ENCODE data around the gene CTXN3.
"Not testable (repeated sequence)": the region's sequence is repeated elsewhere in the genome, so short reads cannot be mapped to it uniquely, and the experiment has no call there.

Gene CTXN3

DNA sequence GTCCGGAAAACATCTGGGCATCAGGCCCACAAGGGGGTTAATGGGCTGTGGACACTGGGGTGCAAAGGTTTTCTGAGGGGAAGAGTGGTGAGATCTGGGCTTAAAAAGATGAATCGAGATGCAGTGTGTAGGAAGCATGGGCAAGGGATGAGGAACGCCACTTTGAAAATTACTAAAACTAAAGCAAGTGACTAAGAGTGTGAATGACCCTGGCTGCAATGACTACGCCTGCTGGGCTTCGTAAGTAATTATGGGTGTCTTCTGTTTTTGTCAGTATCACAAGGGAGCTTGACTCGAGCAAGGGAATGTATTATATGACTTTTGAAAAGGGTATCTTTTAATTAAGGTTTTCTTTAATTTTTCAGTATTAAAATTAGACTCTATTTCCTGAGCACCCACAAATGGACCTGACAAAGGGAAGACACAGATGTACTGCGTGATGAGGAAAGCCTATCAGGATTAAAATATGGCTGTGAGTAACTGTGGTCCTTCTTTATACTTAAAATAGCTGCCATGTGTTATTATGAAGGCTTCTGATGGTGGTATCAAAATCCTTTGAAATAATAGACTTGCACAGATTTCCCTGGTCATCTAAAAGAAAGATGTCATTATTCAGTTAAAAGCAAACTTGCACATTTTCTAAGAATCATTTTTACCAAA is 4.2 kb downstream of the CTXN3 start:
- Histone ChIP-seq H3K27ac (ENCODE audit: low read length) (no peak overlapping the region), H3K9me3 (ENCODE audit: control insufficient read depth in 1 of 2, low read length in 2 of 2) (no peaks in the 10 kb centered on the region), H3K4me3 (ENCODE audit: low read depth in 1 of 2, low read length in 2 of 2) (no peak overlapping the region), H3K36me3 (ENCODE audit: control insufficient read depth in 1 of 2, insufficient read depth in 2 of 2, low read length in 2 of 2) (no peaks in the 10 kb centered on the region), H3K4me1 (ENCODE audit: control insufficient read depth in 1 of 2, insufficient read depth in 2 of 2, low read length in 2 of 2) (peaks cover 0 to 13% of the 10 kb centered on the region in 2 donors), H3K27me3 (ENCODE audit: low read depth, low read length) (no peaks in the 10 kb centered on the region)

DNA sequence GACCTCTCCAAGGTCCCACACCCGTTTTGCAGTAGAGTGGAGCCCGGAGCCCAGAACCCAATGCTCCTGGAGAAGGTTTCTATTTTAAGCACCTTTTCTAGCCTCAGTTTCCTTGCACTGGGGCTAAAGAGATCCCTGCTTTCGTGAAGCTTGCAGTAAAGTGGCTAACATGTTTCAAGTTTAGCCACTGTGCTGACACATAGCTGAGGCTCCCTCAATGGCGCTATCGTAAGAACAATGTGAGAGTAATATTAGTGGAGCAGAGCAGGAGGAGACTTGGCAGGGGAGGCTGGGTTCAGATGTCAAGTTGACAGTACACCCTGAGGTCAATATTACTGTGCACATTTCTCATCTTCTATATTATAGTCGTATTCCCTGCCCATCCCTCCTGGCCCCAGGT is 7.9 kb downstream of the CTXN3 start:
- no peaks in the 10 kb centered on the region for H3K4me1 ChIP-seq (ENCODE audit: control insufficient read depth in 1 of 2, insufficient read depth in 2 of 2, low read length in 2 of 2)
- no peak overlapping the region for H3K4me3 ChIP-seq (ENCODE audit: low read depth in 1 of 2, low read length in 2 of 2)
- no peaks in the 10 kb centered on the region for H3K27me3 ChIP-seq (ENCODE audit: low read depth, low read length)
- H3K9me3 ChIP-seq (ENCODE audit: control insufficient read depth in 1 of 2, low read length in 2 of 2), result no peaks in the 10 kb centered on the region
- H3K27ac ChIP-seq (ENCODE audit: low read length), result no peak overlapping the region
- no peaks in the 10 kb centered on the region for H3K36me3 ChIP-seq (ENCODE audit: control insufficient read depth in 1 of 2, insufficient read depth in 2 of 2, low read length in 2 of 2)

DNA sequence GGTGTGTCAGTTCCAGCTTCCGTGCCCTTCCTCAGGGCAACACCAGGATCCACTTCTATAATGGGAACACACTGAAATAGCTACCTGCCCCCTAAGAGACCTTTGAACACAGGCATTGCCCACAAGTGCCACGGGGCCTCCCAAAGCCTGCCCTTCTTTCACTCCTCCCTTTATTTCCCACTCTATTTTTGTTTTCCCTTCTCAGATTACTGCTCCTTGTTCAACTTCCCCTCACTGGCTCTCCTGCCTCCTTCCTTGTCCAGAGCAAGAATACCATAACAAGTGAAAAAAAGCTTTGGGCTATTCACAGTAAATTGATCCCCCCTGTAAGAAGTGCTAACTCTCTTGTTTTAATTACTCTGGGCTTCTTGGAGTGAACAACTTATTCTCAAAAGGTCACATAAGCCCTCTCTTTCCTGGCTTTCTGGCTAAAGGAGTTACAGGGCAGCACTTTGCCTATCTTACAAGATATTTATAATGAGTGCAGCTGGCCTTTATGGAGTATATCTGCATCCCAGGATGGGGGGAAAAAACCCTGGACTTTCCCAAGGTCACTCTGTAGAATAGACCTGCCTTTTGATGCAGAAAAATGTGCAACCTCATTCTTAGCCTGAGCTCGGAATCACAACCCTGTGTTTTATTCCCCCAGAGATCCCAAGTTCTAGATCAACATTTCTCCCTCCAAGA is 11.3 kb downstream of the CTXN3 start:
- peaks cover 0 to 4% of the 10 kb centered on the region in 2 donors for H3K4me1 ChIP-seq (ENCODE audit: control insufficient read depth in 1 of 2, insufficient read depth in 2 of 2, low read length in 2 of 2)
- H3K4me3 ChIP-seq (ENCODE audit: low read depth in 1 of 2, low read length in 2 of 2), result no peak overlapping the region
- no peaks in the 10 kb centered on the region for H3K36me3 ChIP-seq (ENCODE audit: control insufficient read depth in 1 of 2, insufficient read depth in 2 of 2, low read length in 2 of 2)
- H3K27me3 ChIP-seq (ENCODE audit: low read depth, low read length), result no peaks in the 10 kb centered on the region
- no peak overlapping the region for H3K27ac ChIP-seq (ENCODE audit: low read length)
- no peaks in the 10 kb centered on the region for H3K9me3 ChIP-seq (ENCODE audit: control insufficient read depth in 1 of 2, low read length in 2 of 2)

DNA sequence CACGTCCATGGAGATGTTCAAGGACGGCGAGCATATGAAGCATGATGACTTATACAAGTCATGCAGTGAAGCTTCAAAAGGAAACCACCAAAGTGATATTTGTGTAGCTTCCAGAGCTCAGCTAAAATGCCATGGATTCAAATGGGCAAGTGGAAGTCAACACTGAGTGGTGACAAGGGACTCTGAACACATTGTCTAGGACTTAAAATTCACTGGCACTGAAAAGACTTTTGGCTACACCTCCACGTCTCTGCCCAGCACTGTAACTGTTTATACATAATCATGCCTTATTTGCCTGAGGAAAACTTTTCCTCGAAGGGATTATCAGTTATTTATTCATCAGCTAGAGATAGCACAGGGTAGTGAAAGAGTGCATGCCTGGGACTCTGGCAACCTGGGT is 15.2 kb downstream of the CTXN3 start:
- no peaks in the 10 kb centered on the region for H3K36me3 ChIP-seq (ENCODE audit: control insufficient read depth in 1 of 2, insufficient read depth in 2 of 2, low read length in 2 of 2)
- H3K27me3 ChIP-seq (ENCODE audit: low read depth, low read length), result no peaks in the 10 kb centered on the region
- H3K4me1 ChIP-seq (ENCODE audit: control insufficient read depth in 1 of 2, insufficient read depth in 2 of 2, low read length in 2 of 2), result peaks cover 0 to 21% of the 10 kb centered on the region in 2 donors
- H3K4me3 ChIP-seq (ENCODE audit: low read depth in 1 of 2, low read length in 2 of 2), result no peak overlapping the region
- H3K9me3 ChIP-seq (ENCODE audit: control insufficient read depth in 1 of 2, low read length in 2 of 2), result no peaks in the 10 kb centered on the region
- no peak overlapping the region for H3K27ac ChIP-seq (ENCODE audit: low read length)

GRCh38 chr5:127665641-127666040 is 16.8 kb downstream of the CTXN3 start:
- Histone ChIP-seq H3K4me1 (ENCODE audit: control insufficient read depth in 1 of 2, insufficient read depth in 2 of 2, low read length in 2 of 2) (peaks cover 0 to 21% of the 10 kb centered on the region in 2 donors), H3K27ac (ENCODE audit: low read length) (no peak overlapping the region), H3K9me3 (ENCODE audit: control insufficient read depth in 1 of 2, low read length in 2 of 2) (no peaks in the 10 kb centered on the region), H3K27me3 (ENCODE audit: low read depth, low read length) (no peaks in the 10 kb centered on the region), H3K36me3 (ENCODE audit: control insufficient read depth in 1 of 2, insufficient read depth in 2 of 2, low read length in 2 of 2) (no peaks in the 10 kb centered on the region), H3K4me3 (ENCODE audit: low read depth in 1 of 2, low read length in 2 of 2) (no peak overlapping the region)

- Histone ChIP-seq H3K27me3 (ENCODE audit: low read depth, low read length) (no peaks in the 10 kb centered on the region), H3K27ac (ENCODE audit: low read length) (no peak overlapping the region), H3K9me3 (ENCODE audit: control insufficient read depth in 1 of 2, low read length in 2 of 2) (no peaks in the 10 kb centered on the region), H3K4me3 (ENCODE audit: low read depth in 1 of 2, low read length in 2 of 2) (no peak overlapping the region), H3K36me3 (ENCODE audit: control insufficient read depth in 1 of 2, insufficient read depth in 2 of 2, low read length in 2 of 2) (no peaks in the 10 kb centered on the region), H3K4me1 (ENCODE audit: control insufficient read depth in 1 of 2, insufficient read depth in 2 of 2, low read length in 2 of 2) (peaks cover 0 to 21% of the 10 kb centered on the region in 2 donors)
These were observed 17.3 kb downstream of the CTXN3 start for GRCh38 chr5:127666043-127666716.

GRCh38 chr5:127667926-127668325 is 19.0 kb downstream of the CTXN3 start:
- Histone ChIP-seq H3K27me3 (ENCODE audit: low read depth, low read length) (no peaks in the 10 kb centered on the region), H3K9me3 (ENCODE audit: control insufficient read depth in 1 of 2, low read length in 2 of 2) (no peaks in the 10 kb centered on the region), H3K4me3 (ENCODE audit: low read depth in 1 of 2, low read length in 2 of 2) (no peak overlapping the region), H3K4me1 (ENCODE audit: control insufficient read depth in 1 of 2, insufficient read depth in 2 of 2, low read length in 2 of 2) (peaks cover 0 to 21% of the 10 kb centered on the region in 2 donors), H3K27ac (ENCODE audit: low read length) (no peak overlapping the region), H3K36me3 (ENCODE audit: control insufficient read depth in 1 of 2, insufficient read depth in 2 of 2, low read length in 2 of 2) (no peaks in the 10 kb centered on the region)

- H3K36me3 ChIP-seq (ENCODE audit: control insufficient read depth in 1 of 2, insufficient read depth in 2 of 2, low read length in 2 of 2), result no peaks in the 10 kb centered on the region
- no peak overlapping the region for H3K27ac ChIP-seq (ENCODE audit: low read length)
- no peaks in the 10 kb centered on the region for H3K9me3 ChIP-seq (ENCODE audit: control insufficient read depth in 1 of 2, low read length in 2 of 2)
These were observed 22.3 kb downstream of the CTXN3 start for GRCh38 chr5:127671218-127671617.

DNA sequence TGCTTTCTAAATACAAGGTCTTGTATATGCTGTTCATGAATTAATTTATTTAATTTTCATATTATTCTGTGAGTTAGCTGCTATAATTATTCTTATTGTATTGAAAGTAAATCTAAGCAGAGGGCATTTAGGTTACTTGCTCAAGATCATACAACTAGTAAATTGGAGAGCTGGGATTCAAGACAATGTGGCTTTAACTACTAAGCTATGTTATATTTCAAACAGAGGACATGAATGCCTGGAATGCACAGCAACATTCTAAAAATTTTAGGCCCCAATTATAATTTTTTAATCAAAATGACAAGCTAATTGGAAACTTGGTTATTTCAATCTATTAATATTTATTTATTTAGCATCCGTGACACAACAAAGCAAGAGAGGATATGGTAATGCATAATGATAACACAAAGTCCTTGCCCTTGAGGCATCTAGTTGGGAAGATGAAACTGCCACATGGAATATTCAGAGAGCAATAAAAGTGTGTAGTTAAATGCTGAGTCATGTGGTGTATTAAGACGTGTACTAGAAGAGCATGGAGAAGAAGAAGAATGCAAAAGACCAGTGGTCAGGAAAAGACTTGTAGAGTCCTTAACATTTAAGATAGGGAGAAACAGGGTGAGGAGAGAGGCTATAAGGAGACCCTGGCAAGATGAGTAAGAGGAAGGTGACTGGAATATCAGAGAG is 24.4 kb downstream of the CTXN3 start:
- Histone ChIP-seq H3K4me1 (ENCODE audit: control insufficient read depth in 1 of 2, insufficient read depth in 2 of 2, low read length in 2 of 2) (peaks cover 0 to 3% of the 10 kb centered on the region in 2 donors), H3K4me3 (ENCODE audit: low read depth in 1 of 2, low read length in 2 of 2) (no peak overlapping the region), H3K27ac (ENCODE audit: low read length) (no peak overlapping the region), H3K9me3 (ENCODE audit: control insufficient read depth in 1 of 2, low read length in 2 of 2) (no peaks in the 10 kb centered on the region), H3K27me3 (ENCODE audit: low read depth, low read length) (no peaks in the 10 kb centered on the region), H3K36me3 (ENCODE audit: control insufficient read depth in 1 of 2, insufficient read depth in 2 of 2, low read length in 2 of 2) (no peaks in the 10 kb centered on the region)

More at GRCh38 chr5:127671218-127671617, 22.3 kb downstream of the CTXN3 start:
- peaks cover 0 to 11% of the 10 kb centered on the region in 2 donors for H3K4me1 ChIP-seq (ENCODE audit: control insufficient read depth in 1 of 2, insufficient read depth in 2 of 2, low read length in 2 of 2)
- no peaks in the 10 kb centered on the region for H3K27me3 ChIP-seq (ENCODE audit: low read depth, low read length)
- H3K4me3 ChIP-seq (ENCODE audit: low read depth in 1 of 2, low read length in 2 of 2), result no peak overlapping the region

DNA sequence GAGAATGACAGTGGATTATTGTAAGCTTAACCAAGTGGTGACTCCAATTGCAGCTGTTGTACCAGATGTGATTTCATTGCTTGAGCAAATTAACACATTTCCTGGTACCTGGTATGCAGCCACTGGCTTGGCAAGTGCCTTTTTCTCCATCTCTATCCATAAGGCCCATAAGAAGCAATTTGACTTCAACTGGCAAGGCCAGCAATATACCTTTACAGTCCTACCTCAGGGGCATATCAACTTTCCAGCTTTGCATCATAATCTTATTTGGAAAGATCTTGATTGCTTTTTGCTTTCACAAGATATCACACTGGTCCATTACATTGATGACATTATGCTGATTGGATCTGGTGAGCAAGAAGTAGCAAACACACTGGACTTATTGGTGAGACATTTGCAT is 28.1 kb downstream of the CTXN3 start:
- H3K9me3 ChIP-seq (ENCODE audit: control insufficient read depth in 1 of 2, low read length in 2 of 2); H3K4me1 ChIP-seq (ENCODE audit: control insufficient read depth in 1 of 2, insufficient read depth in 2 of 2, low read length in 2 of 2); H3K4me3 ChIP-seq (ENCODE audit: low read depth in 1 of 2, low read length in 2 of 2); H3K36me3 ChIP-seq (ENCODE audit: control insufficient read depth in 1 of 2, insufficient read depth in 2 of 2, low read length in 2 of 2); H3K27me3 ChIP-seq (ENCODE audit: low read depth, low read length); H3K27ac ChIP-seq (ENCODE audit: low read length): not testable (repeated sequence)

- not testable (repeated sequence) for H3K27me3 ChIP-seq (ENCODE audit: low read depth, low read length); H3K4me1 ChIP-seq (ENCODE audit: control insufficient read depth in 1 of 2, insufficient read depth in 2 of 2, low read length in 2 of 2); H3K4me3 ChIP-seq (ENCODE audit: low read depth in 1 of 2, low read length in 2 of 2); H3K27ac ChIP-seq (ENCODE audit: low read length); H3K36me3 ChIP-seq (ENCODE audit: control insufficient read depth in 1 of 2, insufficient read depth in 2 of 2, low read length in 2 of 2); H3K9me3 ChIP-seq (ENCODE audit: control insufficient read depth in 1 of 2, low read length in 2 of 2)
These were observed 30.9 kb downstream of the CTXN3 start for GRCh38 chr5:127679691-127680330.
